OCI-M1 (cell line): ENCODE measurements around the gene CARD9.

Source experiments
- DNase-seq: peaks from one replicate; lab custom pipeline; 2025; lab: John Stamatoyannopoulos, UW

Gene CARD9

DNA sequence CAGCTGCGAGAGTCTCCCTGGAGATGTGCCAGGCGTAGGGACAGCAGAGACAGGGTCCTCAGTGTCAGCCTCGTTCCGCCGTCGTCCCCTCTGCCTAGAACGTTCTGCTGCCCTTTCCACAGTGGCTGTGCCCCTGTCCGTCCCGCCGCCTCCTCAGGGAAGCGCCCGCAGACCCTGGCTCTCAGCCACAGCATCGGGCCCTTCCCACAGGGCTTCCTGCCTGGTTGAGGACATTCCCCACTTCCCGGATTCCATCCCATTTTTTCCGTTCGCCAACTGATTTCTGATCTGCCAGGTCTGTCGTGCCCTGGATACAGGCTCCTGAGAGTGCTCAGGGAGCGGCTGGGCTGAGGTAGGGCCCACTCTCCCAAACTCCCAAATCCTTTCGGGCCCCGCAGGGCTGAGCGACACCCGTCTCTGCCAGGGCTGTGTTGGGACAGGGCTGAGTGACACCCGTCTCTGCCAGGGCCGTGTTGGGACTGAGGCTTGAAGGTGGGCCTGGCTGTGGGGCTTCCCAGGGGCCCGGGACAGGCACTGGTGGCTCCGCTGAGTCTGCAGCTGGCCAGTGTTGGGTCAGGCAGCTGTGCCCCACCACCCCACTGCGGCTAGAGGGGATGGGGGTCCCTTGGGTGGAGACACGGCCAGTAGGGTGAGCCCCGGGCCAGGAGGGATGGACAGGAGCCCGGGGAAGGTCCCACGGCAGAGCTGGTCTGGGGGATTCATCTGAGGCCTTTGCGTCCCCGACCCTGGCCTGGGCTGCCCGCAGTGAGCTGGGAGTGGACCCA, 25.8 kb downstream of the CARD9 start:
- DNase-seq = no peak

DNA sequence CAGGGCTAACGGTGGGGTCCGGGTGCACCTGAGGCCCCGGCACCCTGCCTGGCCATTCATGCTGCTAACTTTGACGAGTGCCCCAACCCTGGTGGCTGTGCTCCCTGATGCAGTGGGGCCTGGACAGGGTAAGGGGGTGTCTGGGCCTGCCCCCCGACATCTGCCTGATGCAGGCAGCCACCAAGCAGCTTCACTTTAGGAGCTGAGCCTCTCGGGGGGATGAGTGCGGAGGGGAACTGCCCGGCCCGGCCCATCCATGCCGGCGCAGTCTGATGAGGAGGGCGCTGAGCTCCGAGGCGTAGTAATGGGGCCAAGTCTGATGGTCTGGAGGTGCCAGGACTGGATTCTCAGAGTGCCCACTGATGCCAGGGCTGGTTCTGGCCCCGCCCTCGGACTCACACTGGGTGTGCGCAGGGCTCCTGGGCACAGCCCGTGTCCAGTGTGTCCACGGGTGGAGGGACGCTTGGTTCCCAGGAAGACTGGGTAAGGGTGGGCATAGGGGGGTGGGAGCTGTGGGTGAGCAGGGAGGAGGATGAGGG, 26.5 kb downstream of the CARD9 start:
- DNase-seq = no peak

DNA sequence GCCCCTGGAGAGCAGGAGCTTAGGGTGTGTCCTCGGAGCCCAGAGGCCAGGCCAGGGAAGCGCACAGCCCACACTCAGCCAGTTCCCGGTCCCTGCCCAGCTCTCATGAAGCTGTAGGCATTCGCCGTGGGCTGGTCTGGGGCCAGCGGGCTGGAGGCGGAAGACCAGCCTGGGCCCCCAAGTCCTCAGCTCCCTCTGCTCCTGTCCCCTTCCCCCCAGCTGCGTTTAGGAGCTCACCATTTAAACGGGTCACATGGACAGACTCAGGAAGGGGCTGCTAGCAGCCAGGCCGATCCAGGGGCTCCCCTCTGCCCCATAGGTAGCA, 27.4 kb downstream of the CARD9 start:
- DNase-seq = no peak

DNA sequence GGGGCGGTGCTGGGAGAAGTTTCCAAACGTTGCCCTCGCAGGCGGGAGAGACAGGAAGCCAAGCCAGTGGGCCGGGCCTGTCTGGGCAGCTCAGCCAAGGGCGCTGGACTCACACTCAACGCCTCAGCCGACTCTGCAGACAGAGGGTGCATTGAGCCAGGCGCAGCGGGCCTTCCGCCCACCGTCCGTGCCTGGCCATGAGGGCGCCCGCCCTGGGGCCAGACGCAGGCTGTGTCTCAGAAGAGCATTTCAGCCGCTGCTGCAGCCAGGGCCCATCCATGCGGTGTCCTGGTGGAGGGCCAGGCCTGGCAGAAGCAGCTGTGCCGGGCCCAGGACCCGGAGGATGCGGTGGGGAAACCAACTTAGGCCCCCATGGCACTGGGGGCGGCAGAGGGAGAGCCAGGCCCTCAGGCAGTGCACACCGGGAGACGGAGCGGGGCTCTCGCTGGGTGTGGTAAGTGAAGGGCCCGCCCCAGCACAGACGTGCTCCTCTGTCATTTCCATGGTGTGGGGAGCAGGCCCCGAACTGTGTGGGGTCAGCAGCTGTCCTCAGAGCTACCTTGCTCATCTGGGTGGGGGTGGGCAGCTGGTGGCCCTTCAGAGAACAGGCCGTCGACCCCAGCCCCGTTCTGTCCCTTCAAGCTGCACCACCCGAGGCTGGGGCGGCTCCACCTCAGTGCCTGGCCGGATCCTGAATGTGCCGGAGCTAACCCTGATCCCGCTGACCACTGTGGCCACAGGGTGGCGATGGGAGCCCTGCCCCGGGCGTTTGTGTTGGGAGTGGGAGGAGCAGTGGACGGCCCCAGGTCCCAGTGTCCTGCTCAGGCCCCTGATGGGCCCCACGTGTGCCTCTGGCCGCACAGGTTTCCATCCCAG, 27.9 kb downstream of the CARD9 start:
- peak; percentile 46 for DNase-seq

DNA sequence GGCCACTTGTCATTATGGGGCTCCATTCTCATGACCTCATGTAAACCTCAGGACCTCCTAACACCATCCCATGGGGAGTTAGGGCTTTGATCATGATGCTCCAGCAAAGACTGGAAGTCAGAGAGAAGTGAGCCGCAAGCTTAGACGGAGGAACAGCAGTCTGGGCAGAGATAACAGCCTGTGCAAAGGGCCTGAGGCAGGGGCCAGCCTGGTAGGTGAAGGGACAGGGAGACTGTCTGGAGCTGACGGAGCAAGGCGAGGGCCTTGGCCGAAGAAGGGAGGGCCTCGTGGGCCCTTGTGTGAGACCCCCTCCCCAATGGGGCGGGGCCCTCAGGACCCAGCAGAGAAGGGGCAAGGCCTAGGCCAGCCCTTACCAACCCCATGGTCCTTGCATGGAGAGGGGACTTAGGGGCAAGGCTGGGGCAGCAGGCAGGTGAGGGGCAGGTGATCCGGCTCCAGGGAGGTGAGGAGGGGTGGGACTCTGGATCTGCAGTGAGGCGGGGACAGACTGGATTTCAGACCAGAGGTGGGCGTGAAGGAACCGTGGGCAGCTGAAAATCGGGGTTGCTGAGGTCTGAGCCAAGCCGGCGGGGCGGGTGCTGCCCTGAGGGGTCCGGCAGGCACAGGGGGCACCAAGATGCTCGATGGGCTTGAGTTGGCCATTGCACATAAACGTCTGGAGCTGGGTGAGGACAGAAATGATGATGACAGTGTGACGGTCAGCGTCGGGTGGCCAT, 28.8 kb downstream of the CARD9 start:
- no peak for DNase-seq

DNA sequence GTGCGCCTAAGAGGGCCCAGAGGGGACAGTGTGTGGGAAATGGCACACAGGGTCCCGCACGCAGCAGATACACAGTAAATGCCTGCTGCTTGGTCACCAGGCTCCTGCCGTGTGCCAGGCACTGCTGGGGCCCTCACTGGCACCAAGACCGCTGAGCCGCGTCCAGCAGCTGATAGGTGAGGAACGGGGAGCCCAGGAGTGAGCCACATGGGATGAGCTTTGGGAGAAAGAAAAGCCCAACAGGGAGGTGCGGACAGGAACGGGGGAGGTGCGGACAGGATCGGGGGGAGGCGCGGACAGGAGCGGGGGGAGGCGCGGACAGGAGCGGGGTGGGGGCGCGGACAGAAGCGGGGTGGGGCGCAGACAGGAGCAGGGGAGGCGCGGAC, 29.6 kb downstream of the CARD9 start:
- DNase-seq = no peak

DNA sequence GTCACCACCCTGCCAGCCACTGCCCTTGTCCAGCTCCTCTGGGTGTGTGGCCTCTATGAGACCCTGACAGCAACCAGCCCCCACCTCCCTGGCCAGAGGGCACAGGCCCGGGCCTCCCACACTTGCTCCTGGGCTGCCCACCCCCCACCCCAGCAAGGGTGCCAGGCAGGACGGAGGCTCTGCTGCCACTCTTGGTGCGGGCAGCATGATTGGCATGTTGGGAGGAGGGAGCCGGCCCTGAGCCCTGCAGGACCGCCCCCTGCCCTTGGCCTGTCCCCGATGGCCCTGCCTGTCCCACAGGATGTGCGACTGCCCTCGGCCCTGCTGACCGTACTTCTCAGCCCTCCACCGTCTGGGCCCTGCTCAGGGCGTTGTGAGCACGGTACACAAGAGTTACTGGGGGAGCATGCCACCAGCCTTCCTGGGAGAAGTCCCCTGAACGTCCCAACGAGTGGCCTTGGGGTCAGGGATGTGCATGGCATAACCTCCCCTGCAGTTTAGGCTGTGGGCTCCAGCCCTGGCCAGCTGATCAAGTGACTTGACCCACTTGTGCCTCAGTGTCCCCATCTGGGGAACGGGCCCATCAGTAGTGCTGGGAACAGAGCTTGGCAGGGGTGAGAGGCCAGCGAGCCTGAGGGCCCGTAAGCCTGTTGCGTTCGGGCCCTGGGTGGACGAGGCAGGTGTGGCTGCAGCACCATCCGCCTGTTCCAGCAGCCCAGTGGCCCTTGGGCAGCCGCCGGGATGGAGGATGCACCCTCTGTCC, 30.2 kb downstream of the CARD9 start:
- no peak for DNase-seq

DNA sequence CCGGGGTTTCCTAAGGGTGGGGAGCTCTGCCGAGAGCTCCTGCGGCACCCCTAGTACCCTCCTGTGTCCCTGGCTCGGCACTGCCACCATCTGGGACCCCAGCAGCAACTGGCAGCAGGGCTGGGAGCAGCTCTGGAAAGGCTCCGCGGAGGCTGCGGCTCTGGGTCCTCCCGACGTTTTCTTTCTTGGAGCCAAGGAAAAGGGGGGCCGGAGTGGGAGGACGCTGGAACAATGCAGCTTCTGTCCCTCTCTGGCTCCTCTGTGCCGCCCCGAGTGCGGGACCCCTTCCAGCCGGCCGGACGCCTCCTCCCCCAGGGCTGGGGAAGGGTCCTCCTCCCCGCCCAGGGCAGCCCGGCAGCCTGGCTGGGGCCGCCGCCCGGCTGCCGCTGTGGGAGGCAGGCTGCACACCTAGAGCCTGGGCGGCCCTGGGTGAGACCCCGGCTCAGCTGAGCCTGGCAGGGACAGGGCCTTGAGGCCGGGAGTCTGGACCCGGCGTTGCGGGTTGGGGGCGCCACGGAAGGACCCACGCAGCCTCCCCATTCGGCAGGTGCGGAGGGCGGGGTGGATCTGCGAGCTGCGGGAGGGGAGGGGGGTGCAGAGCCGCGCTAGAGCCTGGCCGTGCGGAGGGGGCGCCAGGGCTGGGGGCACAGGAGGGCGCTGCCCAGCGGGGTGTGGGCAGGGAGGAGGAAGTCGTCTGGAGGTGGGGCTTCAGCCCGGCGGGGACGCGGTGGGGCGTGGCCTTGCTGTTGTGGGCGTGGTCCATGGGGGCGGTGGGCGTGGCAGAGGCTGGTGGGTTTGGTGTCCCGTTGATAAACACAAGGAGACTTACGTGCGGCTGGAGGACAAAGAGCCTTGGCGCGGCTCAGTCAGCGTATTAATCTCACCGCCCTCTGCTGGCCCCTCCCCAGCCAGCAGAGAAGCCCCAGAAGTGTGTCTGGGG, 31.0 kb downstream of the CARD9 start:
- DNase-seq = peak; percentile 95

- no peak for DNase-seq
Measured at GRCh38 chr9:136341769-136342168, 31.7 kb downstream of the CARD9 start.

GRCh38 chr9:136341042-136341655, 32.3 kb downstream of the CARD9 start:
- DNase-seq = no peak

GRCh38 chr9:136340356-136341041, 33.0 kb downstream of the CARD9 start:
- no peak for DNase-seq

- DNase-seq = no peak
Measured at GRCh38 chr9:136339958-136340310, 33.5 kb downstream of the CARD9 start.

GRCh38 chr9:136339173-136339957, 34.1 kb downstream of the CARD9 start:
- DNase-seq = peak; percentile 85

- DNase-seq = no peak
Measured at GRCh38 chr9:136338511-136338910, 35.0 kb downstream of the CARD9 start.

GRCh38 chr9:136337416-136338395, 35.8 kb downstream of the CARD9 start:
- no peak for DNase-seq

DNA sequence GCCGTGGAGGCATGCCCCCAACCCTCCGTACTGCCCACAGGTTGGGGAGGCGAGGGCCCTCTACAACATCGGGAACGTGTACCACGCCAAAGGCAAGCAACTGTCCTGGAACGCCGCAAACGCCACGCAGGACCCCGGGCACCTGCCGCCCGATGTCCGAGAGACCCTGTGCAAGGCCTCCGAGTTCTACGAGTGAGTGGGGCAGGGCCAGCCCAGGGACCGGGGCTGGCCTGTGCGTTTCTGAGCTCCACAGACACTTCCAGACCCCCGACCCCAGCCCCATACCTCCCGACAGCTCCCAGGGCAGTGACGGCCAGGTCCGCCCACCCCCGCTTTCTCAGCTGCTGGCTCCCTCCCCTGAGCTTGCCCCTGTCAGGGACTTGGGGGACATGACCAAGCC, 36.6 kb downstream of the CARD9 start:
- DNase-seq = no peak

- no peak for DNase-seq
Measured at GRCh38 chr9:136336156-136336870, 37.2 kb downstream of the CARD9 start.
